ENCODE results near the gene DDX1.
A peak's percentile ranks its signal among the peaks of the same experiment; 100 is the strongest.

DDX1 gene

GRCh38 chr2:15636972-15637785 lies 45.5 kb downstream of the DDX1 start:
- no peak overlapping the region for H3K4me3 ChIP-seq (ENCODE audit: control insufficient read depth, low read depth, low read length)
- peak; percentile 77 for TF ChIP-seq CTCF (IDR thresholded peaks at IDR 0.05; ENCODE audit: control insufficient read depth, insufficient read depth, low read depth, low read length, missing control alignments)
- DNase-seq (ENCODE audit: low read depth): peak; percentile 13

DNA sequence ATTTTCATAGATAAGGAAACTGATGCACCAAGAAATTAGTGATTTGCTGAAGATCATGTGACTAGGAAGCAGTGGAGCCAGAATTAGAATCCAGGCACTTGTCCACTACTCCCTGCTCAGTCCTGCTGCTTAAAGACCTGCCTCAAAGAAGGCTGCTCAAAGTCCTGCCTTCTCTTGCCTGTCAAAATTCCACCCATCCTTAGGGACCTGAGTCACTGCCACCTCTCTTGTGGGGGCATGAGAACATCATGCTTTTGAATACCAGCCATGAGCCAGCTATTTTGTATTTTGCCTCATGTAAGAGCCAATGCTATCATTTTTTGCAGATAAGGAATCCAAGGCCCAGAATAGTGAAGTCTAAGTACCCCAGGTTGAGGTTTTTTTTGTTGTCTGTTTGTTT lies 47.1 kb downstream of the DDX1 start:
- no peak overlapping the region for H3K4me3 ChIP-seq (ENCODE audit: control insufficient read depth, low read depth, low read length)
- no peak for TF ChIP-seq CTCF (IDR thresholded peaks at IDR 0.05; ENCODE audit: control insufficient read depth, insufficient read depth, low read depth, low read length, missing control alignments)
- peak; percentile 18 for DNase-seq (ENCODE audit: low read depth)

DNA sequence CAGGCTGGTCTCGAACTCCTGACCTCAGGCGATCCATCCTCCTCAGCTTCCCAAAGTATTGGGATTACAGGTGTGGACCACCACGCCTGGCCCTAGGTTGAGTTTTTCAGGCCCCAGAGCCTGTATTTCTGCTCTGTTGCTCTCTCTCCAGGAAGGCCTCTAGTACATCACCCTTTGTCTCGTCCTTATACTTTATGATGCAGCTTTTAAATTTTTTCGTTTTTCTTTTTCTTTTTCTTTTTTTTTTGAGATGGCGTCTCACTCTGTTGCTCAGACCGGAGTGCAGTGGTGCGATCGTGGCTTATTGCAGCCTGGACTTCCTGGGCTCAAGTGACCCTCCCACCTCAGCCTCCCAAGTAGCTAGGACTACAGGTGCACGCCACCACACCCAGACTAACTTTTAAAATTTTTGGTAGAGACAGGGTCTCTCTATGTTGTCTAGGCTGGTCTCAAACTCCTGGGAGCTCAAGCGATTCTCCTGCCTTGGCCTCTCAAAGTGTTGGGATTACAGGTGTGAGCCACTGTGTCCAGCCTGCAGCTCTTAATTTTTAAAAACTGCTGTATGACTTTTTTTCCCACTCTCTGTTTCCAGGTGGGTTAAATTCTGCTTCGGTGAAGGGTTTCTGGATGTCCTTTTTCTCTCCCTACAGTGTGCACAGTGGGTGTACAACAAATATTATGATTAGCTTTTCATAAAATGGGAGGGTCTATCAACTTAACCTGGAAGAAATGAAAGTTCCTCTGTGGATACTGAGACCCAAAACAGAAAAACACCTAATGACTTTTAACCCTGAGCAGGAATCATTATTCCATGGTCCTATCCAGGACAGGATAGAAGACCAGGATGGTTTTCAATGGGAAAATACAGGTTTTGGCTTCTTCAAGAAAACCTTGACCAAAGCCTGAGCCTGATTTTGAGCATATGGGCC lies 47.9 kb downstream of the DDX1 start:
- no peak for DNase-seq (ENCODE audit: low read depth)
- no peak for TF ChIP-seq CTCF (IDR thresholded peaks at IDR 0.05; ENCODE audit: control insufficient read depth, insufficient read depth, low read depth, low read length, missing control alignments)
- H3K4me3 ChIP-seq (ENCODE audit: control insufficient read depth, low read depth, low read length): no peak overlapping the region

GRCh38 chr2:15640261-15640711 lies 48.6 kb downstream of the DDX1 start:
- no peak for TF ChIP-seq CTCF (IDR thresholded peaks at IDR 0.05; ENCODE audit: control insufficient read depth, insufficient read depth, low read depth, low read length, missing control alignments)
- DNase-seq (ENCODE audit: low read depth): peak; percentile 18
- H3K4me3 ChIP-seq (ENCODE audit: control insufficient read depth, low read depth, low read length): no peak overlapping the region

DNA sequence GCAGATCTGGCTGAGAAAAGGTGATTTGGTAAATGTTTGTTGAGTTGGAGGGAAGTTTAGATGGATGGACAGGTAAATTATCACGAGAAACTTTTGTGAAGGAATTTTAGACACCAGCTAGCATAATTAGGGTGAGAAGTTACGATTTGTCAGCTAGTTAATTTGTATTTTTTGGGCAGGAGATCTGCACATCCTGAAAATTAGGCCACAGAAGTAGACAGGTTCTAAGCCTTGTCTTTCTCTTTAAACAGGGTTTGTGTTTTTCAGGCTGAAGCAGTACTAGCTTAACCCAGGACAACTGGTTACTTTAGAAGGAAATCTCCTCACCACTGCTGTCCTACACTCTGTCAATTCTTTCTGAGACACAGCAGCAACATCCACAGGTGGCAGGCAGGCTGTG lies 49.1 kb downstream of the DDX1 start:
- no peak for TF ChIP-seq CTCF (IDR thresholded peaks at IDR 0.05; ENCODE audit: control insufficient read depth, insufficient read depth, low read depth, low read length, missing control alignments)
- no peak for DNase-seq (ENCODE audit: low read depth)
- no peak overlapping the region for H3K4me3 ChIP-seq (ENCODE audit: control insufficient read depth, low read depth, low read length)

DNA sequence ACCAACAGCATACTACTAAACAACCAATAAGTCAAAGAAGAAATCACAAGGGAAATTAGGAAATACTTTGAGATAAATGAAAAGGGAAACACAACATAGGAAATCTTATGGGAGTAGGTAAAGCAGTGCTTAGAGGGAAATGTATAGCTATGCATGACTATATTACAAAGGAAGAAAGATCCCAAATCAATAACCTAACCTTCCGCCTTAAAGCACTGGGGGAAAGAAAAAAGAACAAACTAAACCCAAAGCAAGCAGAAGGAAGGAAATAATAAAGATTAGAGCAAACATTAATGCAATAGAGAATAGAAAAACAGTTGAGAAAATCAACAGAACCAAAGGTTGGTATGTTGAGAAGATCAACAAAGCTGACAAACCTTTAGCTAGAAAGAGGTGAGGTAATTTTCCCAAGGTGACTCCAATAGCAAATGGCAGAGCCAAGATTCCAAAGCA lies 49.9 kb downstream of the DDX1 start:
- no peak overlapping the region for H3K4me3 ChIP-seq (ENCODE audit: control insufficient read depth, low read depth, low read length)
- no peak for TF ChIP-seq CTCF (IDR thresholded peaks at IDR 0.05; ENCODE audit: control insufficient read depth, insufficient read depth, low read depth, low read length, missing control alignments)
- no peak for DNase-seq (ENCODE audit: low read depth)

All from AG09309 (cell line).